HCT116 (cell line): ENCODE results near the gene AP5S1. TPM values are rescaled to one million over a fixed set of nuclear protein-coding genes. Genes with fewer than 3 reads are reported as not detected.

ENCODE experiments used
- ATAC-seq: fragments of 200-7000 bp; cut with Tn5 transposase; 2 replicates; pipeline ENCODE4 v1.9.1; 2020; ENCODE audit warnings: mild to moderate bottlenecking, moderate library complexity
- BruUV-seq: library from RNA; stranded (reverse); fragments of 400-500 nt; replicated peaks from 2 replicates; lab custom pipeline; 2021; lab: Mats Ljungman, UMichigan
- CTCF ChIA-PET: fragments of 300-600 bp; sonication (Branson Sonifier 250); formaldehyde crosslinking; loops from one replicate; lab custom pipeline; 2021; ENCODE audit warnings: antibody characterized with exemption; lab: Charles Lee
- POLR2A ChIA-PET: fragments of 300-600, 350-600 bp; sonication (Branson Sonifier 250); formaldehyde crosslinking; loops from one replicate; lab custom pipeline; 2021; ENCODE audit warnings: antibody characterized with exemption; lab: Charles Lee
- RAD21 ChIA-PET, 2 experiments: fragments of 300-600 bp; sonication (Branson Sonifier 250); formaldehyde crosslinking; loops; one replicate each; lab custom pipeline; 2023; ENCODE audit warnings: low total read pairs in 2 of 2; ENCODE audit not compliant: uncharacterized antibody in 2 of 2, unreplicated experiment in 2 of 2, low non-redundant PET in 1 of 2; lab: Charles Lee
- DNase-seq: peaks from one replicate; pipeline ENCODE4 v3.0.0-alpha.2; 2010; ENCODE audit warnings: low read depth, low spot score
- H2AFZ ChIP-seq: fragments of 200-600 bp; shearing (Covaris generic), sonication (generic); 2 replicates; pipeline ENCODE4 v1.6.1; 2017; ENCODE audit warnings: low read depth, mixed run types, mixed read lengths, antibody characterized with exemption, low read length; ENCODE audit not compliant: poor library complexity, severe bottlenecking
- H3K27ac ChIP-seq: 2 replicates; pipeline ENCODE4 v1.5.1; 2012; ENCODE audit warnings: low read depth, low read length
- H3K27me3 ChIP-seq: fragments of 200-600 bp; sonication (generic); 2 replicates; pipeline ENCODE4 v1.6.1; 2016; ENCODE audit warnings: mixed run types, low read length, mixed read lengths; ENCODE audit not compliant: insufficient read depth
- H3K36me3 ChIP-seq, 2 experiments: fragments of 200-500 bp in 1 of 2; fragments of 200-600 bp in 1 of 2; sonication (Bioruptor generic) in 1 of 2; sonication (generic) in 1 of 2; 2 replicates each; pipeline versions ENCODE4 v1.5.1 to v1.6.1; 2014 to 2016; ENCODE audit warnings: low read length in 2 of 2, inconsistent platforms in 1 of 2, mixed read lengths in 1 of 2, mixed run types in 1 of 2; ENCODE audit not compliant: insufficient read depth in 2 of 2, control insufficient read depth in 1 of 2
- H3K4me1 ChIP-seq, 2 experiments: fragments of 200-600 bp in 1 of 2; sonication (generic) in 1 of 2; 2 replicates each; pipeline versions ENCODE4 v1.5.1 to v1.6.1; 2012 to 2017; ENCODE audit warnings: low read length in 2 of 2, inconsistent platforms in 1 of 2, mild to moderate bottlenecking in 1 of 2, mixed read lengths in 1 of 2, mixed run types in 1 of 2, moderate library complexity in 1 of 2; ENCODE audit not compliant: insufficient read depth in 2 of 2, control insufficient read depth in 1 of 2
- H3K4me2 ChIP-seq: fragments of 200-600 bp; sonication (generic); 2 replicates; pipeline ENCODE4 v1.6.1; 2017; ENCODE audit warnings: mixed run types, low read length, mixed read lengths
- H3K4me3 ChIP-seq, 2 experiments: fragments of 200-600 bp in 1 of 2; sonication (generic) in 1 of 2; replicated peaks in 1 of 2; 2 replicates each; pipeline ENCODE4 v1.5.1; 2011 to 2016; ENCODE audit warnings: low read length in 2 of 2, control low read depth in 1 of 2, low read depth in 1 of 2, mild to moderate bottlenecking in 1 of 2, mixed read lengths in 1 of 2, mixed run types in 1 of 2
- H3K79me2 ChIP-seq: fragments of 200-600 bp; sonication (generic); 2 replicates; pipeline ENCODE4 v1.6.1; 2017; ENCODE audit warnings: mild to moderate bottlenecking, mixed run types, low read length, moderate library complexity, mixed read lengths; ENCODE audit not compliant: insufficient read depth
- H3K9ac ChIP-seq: fragments of 200-600 bp; sonication (generic); 2 replicates; pipeline ENCODE4 v1.6.1; 2016; ENCODE audit warnings: low read length, mixed read lengths
- H3K9me2 ChIP-seq: fragments of 200-600 bp; sonication (generic), shearing (Covaris generic); 2 replicates; pipeline ENCODE4 v1.6.1; 2017; ENCODE audit warnings: mixed run types, mild to moderate bottlenecking, moderate library complexity; ENCODE audit not compliant: insufficient read depth
- H3K9me3 ChIP-seq, 2 experiments: fragments of 200-500 bp in 1 of 2; fragments of 200-600 bp in 1 of 2; sonication (Bioruptor generic) in 1 of 2; sonication (generic) in 1 of 2; 2 replicates each; pipeline ENCODE4 v1.6.1; 2014 to 2017; ENCODE audit warnings: low read length in 2 of 2, mixed read lengths in 2 of 2, inconsistent platforms in 1 of 2, low read depth in 1 of 2, mild to moderate bottlenecking in 1 of 2, mixed run types in 1 of 2, moderate library complexity in 1 of 2; ENCODE audit not compliant: control insufficient read depth in 1 of 2, insufficient read depth in 1 of 2
- H4K20me1 ChIP-seq: fragments of 200-600 bp; sonication (generic), shearing (Covaris generic); 2 replicates; pipeline ENCODE4 v1.6.1; 2017; ENCODE audit warnings: mixed run types, mild to moderate bottlenecking, moderate library complexity; ENCODE audit not compliant: insufficient read depth
- CBX3 ChIP-seq: IDR thresholded peaks from 2 replicates; pipeline ENCODE4 v1.6.1; 2012; ENCODE audit warnings: low read depth
- EGR1 ChIP-seq: IDR thresholded peaks from 2 replicates; pipeline ENCODE4 v1.6.1; 2012; ENCODE audit warnings: low read depth
- EZH2phosphoT487 ChIP-seq: fragments of 200-600 bp; IDR thresholded peaks from 2 replicates; pipeline ENCODE4 v1.6.1; 2018; ENCODE audit warnings: antibody characterized with exemption, borderline replicate concordance
- JUND ChIP-seq: IDR thresholded peaks from 2 replicates; pipeline ENCODE4 v1.6.1; 2012
- POLR2AphosphoS5 ChIP-seq: IDR thresholded peaks from 2 replicates; pipeline ENCODE4 v1.6.1; 2011; ENCODE audit warnings: mild to moderate bottlenecking, low read depth, low read length, moderate library complexity
- RAD21 ChIP-seq: IDR thresholded peaks from 2 replicates; pipeline ENCODE4 v1.6.1; 2012; ENCODE audit warnings: low read depth, mild to moderate bottlenecking
- SRF ChIP-seq: IDR thresholded peaks from 2 replicates; pipeline ENCODE4 v1.6.1; 2012; ENCODE audit warnings: low read depth
- intact Hi-C: fragments of 100-400 bp; cut with micrococcal nuclease; formaldehyde crosslinking; loops from 2 replicates; pipeline ENCODE4 v1.10.0; 2022
- total RNA-seq: library from RNA; stranded (reverse); gene quantifications from one replicate; pipeline ENCODE4 v1.2.1, GENCODE V29; 2021; ENCODE audit not compliant: unreplicated experiment
- TF ChIP-seq, protein P1 (sequence below): IDR thresholded peaks from 2 replicates; pipeline ENCODE4 v1.6.1; 2011; ENCODE audit warnings: mild to moderate bottlenecking, low read length, moderate library complexity; ENCODE audit not compliant: insufficient replicate concordance; ENCODE audit errors: extremely low read depth

The AP5S1 gene
- total RNA-seq, 1 experiment from 2014 or later = 12.1 TPM

- Histone ChIP-seq H4K20me1 (no peaks in the 10 kb centered on the region), H3K9me3 (no peaks in the 10 kb centered on the region), H3K4me2 (no peak overlapping the region), H2AFZ (no peak overlapping the region), H3K27ac (no peak overlapping the region), H3K9me2 (no peaks in the 10 kb centered on the region), H3K27me3 (no peaks in the 10 kb centered on the region), H3K4me3 (no peak overlapping the region), H3K79me2 (no peaks in the 10 kb centered on the region; the same call in 1 of the 2 replicates), H3K36me3 (peaks cover 30 to 51% of the 10 kb centered on the region in 2 experiments; a peak in 3 of 4 replicates), H3K4me1 (no peaks in the 10 kb centered on the region), H3K9ac (no peak overlapping the region)
- RAD21 ChIA-PET = no interaction called here
- BruUV-seq = no TSS peak
- TF ChIP-seq, protein P1, sequence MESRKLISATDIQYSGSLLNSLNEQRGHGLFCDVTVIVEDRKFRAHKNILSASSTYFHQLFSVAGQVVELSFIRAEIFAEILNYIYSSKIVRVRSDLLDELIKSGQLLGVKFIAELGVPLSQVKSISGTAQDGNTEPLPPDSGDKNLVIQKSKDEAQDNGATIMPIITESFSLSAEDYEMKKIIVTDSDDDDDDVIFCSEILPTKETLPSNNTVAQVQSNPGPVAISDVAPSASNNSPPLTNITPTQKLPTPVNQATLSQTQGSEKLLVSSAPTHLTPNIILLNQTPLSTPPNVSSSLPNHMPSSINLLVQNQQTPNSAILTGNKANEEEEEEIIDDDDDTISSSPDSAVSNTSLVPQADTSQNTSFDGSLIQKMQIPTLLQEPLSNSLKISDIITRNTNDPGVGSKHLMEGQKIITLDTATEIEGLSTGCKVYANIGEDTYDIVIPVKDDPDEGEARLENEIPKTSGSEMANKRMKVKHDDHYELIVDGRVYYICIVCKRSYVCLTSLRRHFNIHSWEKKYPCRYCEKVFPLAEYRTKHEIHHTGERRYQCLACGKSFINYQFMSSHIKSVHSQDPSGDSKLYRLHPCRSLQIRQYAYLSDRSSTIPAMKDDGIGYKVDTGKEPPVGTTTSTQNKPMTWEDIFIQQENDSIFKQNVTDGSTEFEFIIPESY = no peak
- no peak for TF ChIP-seq RAD21
- no peak for TF ChIP-seq CBX3
- no peak for TF ChIP-seq JUND
- TF ChIP-seq EZH2phosphoT487 = no peak
- ATAC-seq = no peak
- CTCF ChIA-PET = no interaction called here
- intact Hi-C loops = no loop called here
- DNase-seq = no peak
- POLR2A ChIA-PET = no interaction called here
Observed at GRCh38 chr20:3867802-3868201, 47.5 kb downstream of the AP5S1 start.

- peaks cover 20 to 41% of the 10 kb centered on the region in 2 experiments; a peak in 3 of 4 replicates for H3K36me3 ChIP-seq
- H3K4me1 ChIP-seq = no peaks in the 10 kb centered on the region
- H3K27me3 ChIP-seq = no peaks in the 10 kb centered on the region
- H3K4me3 ChIP-seq = no peak overlapping the region
- H2AFZ ChIP-seq = no peak overlapping the region
- POLR2A ChIA-PET = no interaction called here
- no TSS peak for BruUV-seq
- H3K27ac ChIP-seq = no peak overlapping the region
- intact Hi-C loops = no loop called here
- no peak overlapping the region for H3K9ac ChIP-seq
- no peaks in the 10 kb centered on the region for H4K20me1 ChIP-seq
- TF ChIP-seq JUND = no peak
- TF ChIP-seq EGR1 = no peak
- peak; percentile 27; the same call in 1 of the 2 replicates for TF ChIP-seq POLR2AphosphoS5
- no peak for TF ChIP-seq SRF
- TF ChIP-seq, all 23 proteins: peak for 1
- H3K9me3 ChIP-seq = no peaks in the 10 kb centered on the region
- H3K79me2 ChIP-seq = no peaks in the 10 kb centered on the region
- no peaks in the 10 kb centered on the region for H3K9me2 ChIP-seq
- ChIA-PET RAD21 (no interaction called here), CTCF (no interaction called here)
- no peak overlapping the region for H3K4me2 ChIP-seq
- no peak for DNase-seq
- no peak for ATAC-seq
Observed at GRCh38 chr20:3869839-3870634, 49.7 kb downstream of the AP5S1 start.
